ENCODE results near the gene DCST1. TPM values are rescaled to one million over a fixed set of nuclear protein-coding genes. Genes with fewer than 3 reads are reported as not detected.

DCST1 gene
- total and polyA plus RNA-seq, 2 donors (not counting 1 experiment from before 2014, with no cell fraction given) = not detected

DNA sequence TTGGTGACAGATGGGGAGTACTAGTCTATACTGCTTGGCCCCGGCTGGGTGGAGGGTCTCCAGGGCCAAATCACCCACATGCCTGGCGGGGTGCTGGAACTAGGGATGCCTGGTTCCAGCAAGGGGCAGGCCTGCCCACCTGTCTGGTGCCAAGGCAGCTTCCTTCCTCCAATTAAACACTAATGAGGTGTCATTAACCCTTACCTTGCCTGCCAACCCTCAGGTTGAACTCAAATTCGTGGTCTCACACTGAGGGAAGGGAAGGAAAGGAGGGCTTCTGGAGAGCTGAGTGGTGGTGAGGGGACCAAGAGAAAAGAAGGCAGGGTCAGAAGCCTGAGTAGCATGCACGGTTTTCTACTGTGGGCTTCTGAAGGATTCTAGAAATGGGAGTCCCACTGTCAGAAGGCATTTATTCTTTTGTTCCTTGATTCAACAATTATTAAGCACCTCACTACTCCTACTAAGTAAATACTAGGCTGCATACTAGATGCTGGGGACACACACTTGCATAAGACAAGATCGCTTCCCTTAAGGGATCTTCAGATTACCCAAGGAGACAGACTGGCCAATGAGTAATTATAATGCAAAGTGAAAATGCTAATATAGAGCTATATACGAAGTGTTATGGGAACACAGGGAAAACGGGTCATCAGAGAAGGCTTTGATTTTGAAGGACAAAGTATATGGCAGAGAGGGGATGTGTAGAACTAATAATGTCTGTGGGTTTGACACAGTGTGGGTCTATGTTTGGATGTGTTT lies 39.1 kb downstream of the DCST1 start:
- no peak overlapping the region for H2AFZ ChIP-seq (ENCODE audit: low read length)
- no peak overlapping the region for H3K9ac ChIP-seq (ENCODE audit: insufficient read depth, low read length)
- H4K20me1 ChIP-seq (ENCODE audit: control insufficient read depth, extremely low read depth, insufficient read depth, low read length) = no peaks in the 10 kb centered on the region
- no peak overlapping the region for H3K27ac ChIP-seq (ENCODE audit: insufficient read depth, low read length)
- H3K79me2 ChIP-seq (ENCODE audit: control insufficient read depth, insufficient read depth, low read length) = no peaks in the 10 kb centered on the region
- no peaks in the 10 kb centered on the region for H3K9me3 ChIP-seq (ENCODE audit: control insufficient read depth, insufficient read depth, low read depth, low read length)
- TF ChIP-seq, protein P1, sequence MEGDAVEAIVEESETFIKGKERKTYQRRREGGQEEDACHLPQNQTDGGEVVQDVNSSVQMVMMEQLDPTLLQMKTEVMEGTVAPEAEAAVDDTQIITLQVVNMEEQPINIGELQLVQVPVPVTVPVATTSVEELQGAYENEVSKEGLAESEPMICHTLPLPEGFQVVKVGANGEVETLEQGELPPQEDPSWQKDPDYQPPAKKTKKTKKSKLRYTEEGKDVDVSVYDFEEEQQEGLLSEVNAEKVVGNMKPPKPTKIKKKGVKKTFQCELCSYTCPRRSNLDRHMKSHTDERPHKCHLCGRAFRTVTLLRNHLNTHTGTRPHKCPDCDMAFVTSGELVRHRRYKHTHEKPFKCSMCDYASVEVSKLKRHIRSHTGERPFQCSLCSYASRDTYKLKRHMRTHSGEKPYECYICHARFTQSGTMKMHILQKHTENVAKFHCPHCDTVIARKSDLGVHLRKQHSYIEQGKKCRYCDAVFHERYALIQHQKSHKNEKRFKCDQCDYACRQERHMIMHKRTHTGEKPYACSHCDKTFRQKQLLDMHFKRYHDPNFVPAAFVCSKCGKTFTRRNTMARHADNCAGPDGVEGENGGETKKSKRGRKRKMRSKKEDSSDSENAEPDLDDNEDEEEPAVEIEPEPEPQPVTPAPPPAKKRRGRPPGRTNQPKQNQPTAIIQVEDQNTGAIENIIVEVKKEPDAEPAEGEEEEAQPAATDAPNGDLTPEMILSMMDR (conservative IDR thresholded peaks at IDR 0.05 in 1 of 2, IDR thresholded peaks at IDR 0.05 in 1 of 2; ENCODE audit: low read depth in 1 of 2, low read length in 2 of 2) = no peak
- TF ChIP-seq EZH2 (IDR thresholded peaks at IDR 0.05; ENCODE audit: low read length, missing control alignments) = no peak
- H3K27me3 ChIP-seq (ENCODE audit: control insufficient read depth, insufficient read depth, low read length) = peaks cover 27% of the 10 kb centered on the region
- no peaks in the 10 kb centered on the region for H3K36me3 ChIP-seq (ENCODE audit: control insufficient read depth, insufficient read depth, low read length)
- H3K4me1 ChIP-seq (ENCODE audit: control insufficient read depth, extremely low read depth, insufficient read depth, low read length) = peaks cover 5% of the 10 kb centered on the region
- H3K4me3 ChIP-seq (replicated peaks in 1 of 4; ENCODE audit: control extremely low read depth in 1 of 4, insufficient read depth in 1 of 4, low read depth in 3 of 4, low read length in 4 of 4) = no peak overlapping the region
- DNase-seq (ENCODE audit: low read depth in 2 of 2) = no peak
- H3K4me2 ChIP-seq (ENCODE audit: extremely low read depth, insufficient read depth, low read length) = no peak overlapping the region

DNA sequence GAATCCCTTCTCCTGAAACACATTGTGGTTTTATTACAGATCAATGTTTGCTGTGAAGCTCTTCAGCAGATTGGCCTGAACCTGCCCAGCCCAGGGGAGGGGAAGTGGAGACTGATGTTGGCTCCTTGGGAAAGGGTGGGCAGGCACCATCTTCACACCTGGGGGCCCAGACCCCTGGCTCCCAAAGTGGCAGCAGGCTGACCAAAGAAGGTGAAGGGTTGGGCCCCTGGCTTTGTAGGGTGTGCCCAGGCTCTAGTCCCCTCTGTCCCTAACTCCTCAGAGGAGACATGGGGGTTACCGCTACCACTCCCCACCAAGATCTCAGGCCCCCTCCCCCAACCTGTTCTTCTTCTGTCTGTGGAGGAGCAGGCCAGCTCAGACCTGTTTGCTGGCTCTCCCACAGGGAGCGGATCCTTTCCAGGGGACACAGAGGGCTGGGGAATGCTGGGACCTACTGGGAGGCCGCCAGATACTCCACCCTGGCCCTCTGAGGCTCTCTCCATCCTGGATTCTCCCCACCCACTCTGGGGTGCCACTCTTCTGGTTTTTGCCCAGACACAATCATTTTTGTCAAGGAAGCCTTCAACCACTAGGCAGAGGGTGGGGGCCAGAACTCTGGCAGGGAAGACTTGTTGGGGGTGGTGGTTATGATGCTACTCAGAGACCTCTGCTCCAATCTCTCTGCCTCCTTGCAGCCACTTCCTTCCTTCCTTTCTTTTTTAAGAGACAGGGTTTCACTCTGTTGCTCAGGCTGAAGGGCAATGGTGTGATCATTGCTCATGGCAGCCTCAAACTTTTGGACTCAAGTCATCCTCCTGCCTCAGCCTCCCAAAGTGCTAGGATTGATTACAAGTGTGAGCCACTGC lies 40.0 kb downstream of the DCST1 start:
- H3K27me3 ChIP-seq (ENCODE audit: control insufficient read depth, insufficient read depth, low read length) = peaks cover 34% of the 10 kb centered on the region
- no peaks in the 10 kb centered on the region for H3K9me3 ChIP-seq (ENCODE audit: control insufficient read depth, insufficient read depth, low read depth, low read length)
- no peak for TF ChIP-seq EZH2 (IDR thresholded peaks at IDR 0.05; ENCODE audit: low read length, missing control alignments)
- TF ChIP-seq, protein P1 (conservative IDR thresholded peaks at IDR 0.05 in 1 of 2, IDR thresholded peaks at IDR 0.05 in 1 of 2; ENCODE audit: low read depth in 1 of 2, low read length in 2 of 2) = no peak
- no peak for DNase-seq (ENCODE audit: low read depth in 2 of 2)
- no peak overlapping the region for H3K4me2 ChIP-seq (ENCODE audit: extremely low read depth, insufficient read depth, low read length)
- no peak overlapping the region for H2AFZ ChIP-seq (ENCODE audit: low read length)
- H3K9ac ChIP-seq (ENCODE audit: insufficient read depth, low read length) = no peak overlapping the region
- H3K4me1 ChIP-seq (ENCODE audit: control insufficient read depth, extremely low read depth, insufficient read depth, low read length) = peaks cover 5% of the 10 kb centered on the region
- H3K27ac ChIP-seq (ENCODE audit: insufficient read depth, low read length) = no peak overlapping the region
- H3K36me3 ChIP-seq (ENCODE audit: control insufficient read depth, insufficient read depth, low read length) = no peaks in the 10 kb centered on the region
- H4K20me1 ChIP-seq (ENCODE audit: control insufficient read depth, extremely low read depth, insufficient read depth, low read length) = no peaks in the 10 kb centered on the region
- H3K79me2 ChIP-seq (ENCODE audit: control insufficient read depth, insufficient read depth, low read length) = no peaks in the 10 kb centered on the region
- H3K4me3 ChIP-seq (replicated peaks in 1 of 4; ENCODE audit: control extremely low read depth in 1 of 4, insufficient read depth in 1 of 4, low read depth in 3 of 4, low read length in 4 of 4) = no peak overlapping the region

DNA sequence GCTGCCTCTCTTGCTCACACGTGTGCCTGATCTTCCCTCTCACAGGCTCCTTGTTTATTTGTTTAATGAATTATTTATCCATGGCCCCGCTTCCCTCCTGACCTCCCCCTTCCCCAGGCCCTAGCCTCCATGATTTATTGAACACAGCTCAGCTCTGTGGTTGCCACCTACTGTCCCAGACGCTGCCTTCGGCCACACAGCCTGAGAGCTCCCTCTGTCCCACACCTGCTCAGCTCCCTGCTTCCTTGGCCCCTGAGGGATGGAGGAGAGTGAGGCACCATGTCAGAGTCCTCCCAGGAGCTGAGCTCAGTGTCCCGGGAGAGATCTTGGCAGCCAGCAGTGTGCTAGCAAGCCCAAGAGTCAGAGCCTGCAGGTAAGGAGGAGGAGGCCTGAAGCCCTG lies 41.9 kb downstream of the DCST1 start:
- Histone ChIP-seq H3K9me3 (ENCODE audit: control insufficient read depth, insufficient read depth, low read depth, low read length) (no peaks in the 10 kb centered on the region), H2AFZ (ENCODE audit: low read length) (no peak overlapping the region), H3K9ac (ENCODE audit: insufficient read depth, low read length) (no peak overlapping the region), H3K4me2 (ENCODE audit: extremely low read depth, insufficient read depth, low read length) (no peak overlapping the region), H3K27me3 (ENCODE audit: control insufficient read depth, insufficient read depth, low read length) (peaks cover 51% of the 10 kb centered on the region), H3K4me1 (ENCODE audit: control insufficient read depth, extremely low read depth, insufficient read depth, low read length) (peaks cover 2% of the 10 kb centered on the region), H3K4me3 (replicated peaks in 1 of 4; ENCODE audit: control extremely low read depth in 1 of 4, insufficient read depth in 1 of 4, low read depth in 3 of 4, low read length in 4 of 4) (no peak overlapping the region), H3K27ac (ENCODE audit: insufficient read depth, low read length) (no peak overlapping the region), H3K79me2 (ENCODE audit: control insufficient read depth, insufficient read depth, low read length) (no peaks in the 10 kb centered on the region), H3K36me3 (ENCODE audit: control insufficient read depth, insufficient read depth, low read length) (no peaks in the 10 kb centered on the region), H4K20me1 (ENCODE audit: control insufficient read depth, extremely low read depth, insufficient read depth, low read length) (no peaks in the 10 kb centered on the region)
- TF ChIP-seq, protein P1 (conservative IDR thresholded peaks at IDR 0.05 in 1 of 2, IDR thresholded peaks at IDR 0.05 in 1 of 2; ENCODE audit: low read depth in 1 of 2, low read length in 2 of 2) = no peak
- no peak for TF ChIP-seq EZH2 (IDR thresholded peaks at IDR 0.05; ENCODE audit: low read length, missing control alignments)
- no peak for DNase-seq (ENCODE audit: low read depth in 2 of 2)
